ENCODE data around the gene BAIAP2.
A peak's percentile ranks its signal among the peaks of the same experiment; 100 is the strongest.

BAIAP2 gene

DNA sequence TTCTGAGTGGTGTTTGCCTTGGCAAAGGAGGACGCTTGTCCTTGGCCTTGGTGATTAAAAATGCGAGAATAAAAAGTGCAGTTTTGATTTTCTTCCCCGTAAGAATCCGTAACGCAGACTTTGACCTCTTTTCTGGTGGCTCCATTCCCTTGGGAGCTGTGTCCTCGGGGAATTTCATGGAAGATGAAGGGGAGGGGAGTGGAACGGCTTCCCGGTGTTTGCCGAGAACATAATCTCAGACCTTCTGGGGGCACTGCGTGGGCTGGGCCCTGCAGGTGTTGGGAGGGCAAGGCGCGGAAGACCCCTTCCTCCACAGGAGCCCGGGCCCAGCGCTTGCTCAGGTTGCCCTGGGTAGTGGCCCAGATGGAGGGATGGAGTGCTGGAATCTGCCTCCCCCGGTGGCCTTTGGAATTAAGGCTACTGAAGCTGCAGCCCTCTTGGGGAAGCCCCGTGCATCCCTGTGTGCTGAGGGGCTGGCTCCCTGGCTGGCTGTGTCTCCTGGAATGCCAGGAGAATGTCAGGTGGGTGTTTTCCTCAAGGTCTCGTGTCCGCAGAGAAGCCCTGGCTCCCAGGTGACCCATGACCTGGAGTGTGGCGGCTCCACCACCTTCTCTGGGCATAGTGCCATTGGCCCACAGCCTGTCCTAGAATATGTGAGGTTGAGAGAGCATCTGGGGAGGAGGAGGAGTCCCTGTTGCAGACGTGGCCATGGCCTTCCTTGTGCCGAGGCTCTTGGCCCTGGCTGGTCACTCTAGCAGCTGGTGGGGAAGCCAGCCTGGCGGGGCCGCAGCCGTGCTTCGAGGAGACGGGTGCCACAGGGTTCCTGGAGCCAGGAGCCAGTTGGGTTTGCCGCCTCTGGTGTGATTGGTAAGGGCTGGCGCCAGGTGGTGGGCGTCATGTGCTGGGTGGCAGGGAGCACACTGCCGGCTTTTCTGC, 3.1 kb downstream of the BAIAP2 start:
- DNase-seq, result no peak

DNA sequence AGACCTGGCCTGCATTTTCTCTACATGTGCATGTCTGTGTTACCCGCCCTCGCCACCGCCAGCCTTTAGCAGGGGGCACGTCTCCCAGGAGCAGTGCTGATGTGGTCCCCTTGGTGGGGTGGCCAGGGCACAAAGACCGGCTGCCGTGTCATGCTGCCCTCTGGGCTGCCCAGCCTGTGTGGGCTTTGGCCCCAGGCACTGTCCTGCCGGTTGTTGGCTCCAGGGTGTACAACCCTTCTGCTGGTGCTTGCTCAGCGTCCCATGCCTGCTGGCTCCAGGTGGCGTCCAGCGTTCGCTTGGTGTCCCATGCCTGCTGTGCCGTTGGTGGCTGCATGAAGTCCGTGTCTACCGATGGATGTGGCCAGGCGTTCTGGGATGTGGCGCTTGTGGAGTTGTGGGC, 4.1 kb downstream of the BAIAP2 start:
- no peak for DNase-seq

- DNase-seq, result no peak
Measured at GRCh38 chr17:81039854-81040758, 5.2 kb downstream of the BAIAP2 start.

DNA sequence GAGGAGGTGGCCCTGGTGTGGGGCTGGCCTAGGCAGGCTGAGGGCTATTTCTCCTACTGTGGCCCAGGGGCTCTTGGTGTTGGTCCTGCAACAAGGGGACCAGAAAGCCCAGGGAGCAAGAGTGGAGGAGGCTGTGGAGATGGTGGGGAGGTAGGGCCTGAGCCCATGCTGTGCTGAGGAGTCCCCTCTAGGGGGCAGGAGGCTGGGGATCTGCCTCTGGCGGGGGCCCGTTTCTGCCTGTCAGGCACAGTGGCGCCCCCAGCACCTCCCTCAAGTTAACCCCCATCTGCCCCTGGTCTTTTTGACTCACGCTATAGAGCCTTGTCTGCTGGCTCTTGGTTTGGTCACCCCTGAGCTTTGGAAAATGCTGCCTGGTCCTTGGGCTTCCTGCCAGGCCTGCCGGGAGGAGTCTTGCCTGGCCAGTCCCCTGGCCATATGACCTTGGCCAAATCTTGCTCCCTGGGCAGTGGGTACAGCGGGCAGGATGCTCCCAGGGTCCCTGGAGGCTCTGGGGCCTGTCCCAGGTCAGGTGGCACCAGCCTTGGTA, 5.9 kb downstream of the BAIAP2 start:
- DNase-seq, result peak; percentile 39

GRCh38 chr17:81042606-81043005, 7.7 kb downstream of the BAIAP2 start:
- DNase-seq, result no peak

DNA sequence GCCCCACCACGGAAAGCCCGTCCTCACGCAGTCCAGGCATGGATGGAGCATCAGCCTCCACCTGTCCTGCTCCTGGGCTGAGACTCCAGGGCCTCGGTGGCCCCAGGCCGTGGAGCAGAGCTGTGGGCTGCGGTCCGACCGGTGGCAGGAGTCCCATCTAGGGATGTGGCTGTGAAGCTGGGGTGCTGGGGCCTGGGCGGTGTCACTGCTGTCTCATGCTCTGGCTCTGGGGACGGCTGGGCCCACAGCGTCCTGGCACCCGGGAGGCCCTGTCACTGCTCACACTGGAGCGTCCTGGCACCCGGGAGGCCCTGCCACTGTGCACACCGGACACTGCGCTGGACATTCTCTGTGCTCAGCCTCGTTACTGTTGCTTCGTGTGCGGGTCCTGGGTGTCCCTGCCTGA, 8.4 kb downstream of the BAIAP2 start:
- no peak for DNase-seq

DNA sequence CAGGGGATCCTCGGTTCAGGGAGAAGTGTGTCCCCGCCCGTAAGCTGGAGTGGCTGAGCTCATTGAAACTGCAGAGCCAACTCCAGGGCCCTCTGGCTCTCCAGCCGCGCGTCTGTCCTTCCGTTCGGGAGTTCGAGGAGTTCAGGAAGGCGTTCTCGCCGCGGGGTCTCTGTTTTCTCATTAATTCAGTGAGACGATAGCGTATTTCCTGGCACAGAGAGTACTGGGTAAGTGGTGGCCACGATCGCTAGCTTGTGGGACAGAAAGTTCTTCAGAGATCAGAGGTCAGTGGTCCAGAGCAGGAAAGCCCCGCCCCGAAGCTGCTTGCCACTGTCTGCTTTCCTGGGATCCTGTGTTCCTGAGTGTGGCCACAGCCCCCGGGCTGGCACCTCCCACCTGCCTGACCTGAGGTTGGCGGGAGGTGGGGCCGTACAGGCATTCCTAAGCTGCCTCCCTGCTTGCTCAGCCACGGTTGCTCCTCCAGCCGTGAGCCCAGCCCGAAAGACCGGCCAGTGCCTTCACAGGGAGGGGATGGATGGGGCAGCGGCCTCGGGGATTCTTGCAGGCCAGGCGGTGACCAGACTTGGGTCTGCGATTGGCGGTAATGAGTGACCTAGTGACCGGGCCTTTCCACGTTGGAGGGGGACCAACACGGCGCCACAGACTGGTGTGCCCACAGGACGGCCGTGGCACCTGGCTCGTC, 8.9 kb downstream of the BAIAP2 start:
- no peak for DNase-seq

GRCh38 chr17:81044428-81044763, 9.4 kb downstream of the BAIAP2 start:
- no peak for DNase-seq

GRCh38 chr17:81044764-81045589, 10.0 kb downstream of the BAIAP2 start:
- DNase-seq, result no peak

DNA sequence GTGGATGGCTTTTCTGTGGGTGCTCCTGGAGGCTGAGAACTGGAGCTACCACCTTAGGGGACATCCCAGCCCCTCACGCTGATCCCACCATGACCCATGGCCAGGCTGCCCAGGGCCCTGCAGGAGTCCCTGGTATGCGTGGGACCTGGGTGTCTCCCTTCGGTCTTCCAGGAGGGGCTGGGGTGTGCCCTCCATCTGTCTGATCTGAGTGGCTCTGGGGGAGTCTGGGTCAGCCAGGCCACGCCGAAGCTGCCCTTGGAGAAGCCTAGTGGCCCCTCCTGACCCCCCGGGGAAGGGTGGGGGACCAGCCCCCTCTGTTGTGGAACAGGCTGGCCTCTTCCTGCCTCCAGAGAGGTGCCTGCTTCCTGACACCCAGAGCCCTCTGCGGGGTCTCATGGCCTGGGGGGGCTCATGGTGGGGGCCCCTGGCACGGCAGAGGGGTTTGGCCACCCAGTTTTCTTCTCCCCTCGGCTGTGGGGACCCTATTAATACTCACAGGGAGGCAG, 10.7 kb downstream of the BAIAP2 start:
- no peak for DNase-seq

GRCh38 chr17:81046132-81046769, 11.3 kb downstream of the BAIAP2 start:
- no peak for DNase-seq

DNA sequence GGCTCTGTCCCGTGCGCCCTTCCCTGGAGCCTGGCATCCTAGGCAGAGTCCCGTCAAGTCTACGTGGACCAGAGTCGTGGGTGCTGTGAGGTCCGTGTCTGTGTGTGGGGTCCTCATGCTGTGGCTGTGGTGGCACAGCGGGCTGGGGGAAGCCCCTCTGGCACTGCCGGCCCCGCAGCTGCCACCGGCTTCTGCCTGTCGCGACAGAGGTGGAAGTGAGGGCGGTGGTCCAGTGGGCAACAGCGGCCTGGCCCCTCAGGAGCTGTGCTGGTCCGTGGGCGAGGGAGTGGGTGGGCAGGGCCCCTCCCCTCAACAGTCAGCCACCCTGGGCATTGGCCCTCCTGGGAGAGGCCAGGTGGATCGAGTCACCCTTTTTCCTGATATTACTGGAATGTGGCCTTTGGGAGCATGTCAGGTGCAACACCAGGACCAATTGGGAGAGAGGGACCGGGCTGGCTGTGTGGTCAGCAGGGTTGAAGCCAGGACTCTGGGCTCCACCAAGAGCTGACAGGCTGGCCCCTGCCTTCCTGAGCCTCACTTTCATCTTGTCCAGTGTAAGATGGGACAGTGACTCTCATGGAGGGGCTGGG, 11.9 kb downstream of the BAIAP2 start:
- no peak for DNase-seq

DNA sequence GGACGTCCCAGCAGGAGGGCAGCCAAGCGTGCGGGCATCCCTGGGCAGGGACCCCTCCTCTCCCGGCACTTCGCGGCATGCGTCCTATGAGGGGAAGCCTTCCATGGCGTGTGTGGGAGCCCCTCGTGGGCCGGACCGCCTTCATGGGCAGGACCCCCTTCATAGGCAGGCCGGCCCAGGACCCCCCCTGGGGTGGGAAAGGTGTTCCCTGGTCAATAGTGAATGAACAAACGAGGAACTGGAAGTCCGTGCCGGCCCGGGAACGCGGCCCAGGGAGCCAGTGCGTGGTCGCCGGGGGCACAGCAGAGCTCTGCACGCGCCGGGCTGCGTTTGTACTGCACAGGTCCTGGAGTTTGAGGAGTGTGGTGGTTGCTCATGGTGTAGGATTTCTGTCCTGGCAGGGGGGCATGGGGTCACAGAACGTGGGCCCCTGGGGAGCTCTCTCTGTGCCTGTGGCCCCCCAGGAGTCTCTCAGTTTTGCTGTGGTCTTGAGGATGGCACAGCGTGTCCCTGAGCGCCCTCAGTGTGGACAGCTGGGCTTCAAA, 13.9 kb downstream of the BAIAP2 start:
- no peak for DNase-seq

DNA sequence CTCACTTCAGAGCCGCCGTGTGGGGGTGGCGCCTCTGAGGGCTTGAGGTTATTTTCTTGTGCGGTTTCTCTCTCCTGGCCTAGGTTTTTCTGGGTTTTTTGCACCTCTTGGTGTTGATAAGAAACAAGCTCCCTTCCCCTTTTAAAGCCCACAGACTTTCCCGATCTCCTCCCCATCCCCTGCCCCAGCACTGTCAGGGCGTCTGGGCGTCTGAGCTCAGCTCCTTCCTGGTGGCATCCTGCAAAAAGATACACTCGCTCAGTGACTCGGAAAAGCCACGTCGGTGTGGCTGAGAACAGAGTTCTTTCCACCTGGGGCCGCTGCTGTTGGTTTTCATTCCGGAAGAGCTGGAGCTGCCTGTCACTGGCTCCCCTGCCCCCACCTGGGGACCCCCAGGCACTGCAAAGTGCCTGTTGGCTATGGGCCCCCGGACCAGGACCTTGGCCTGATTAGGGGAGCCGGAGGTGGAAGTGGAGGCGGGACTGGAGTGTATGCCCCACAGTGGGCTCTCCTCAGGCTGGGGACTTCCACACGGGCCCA, 14.5 kb downstream of the BAIAP2 start:
- no peak for DNase-seq

DNA sequence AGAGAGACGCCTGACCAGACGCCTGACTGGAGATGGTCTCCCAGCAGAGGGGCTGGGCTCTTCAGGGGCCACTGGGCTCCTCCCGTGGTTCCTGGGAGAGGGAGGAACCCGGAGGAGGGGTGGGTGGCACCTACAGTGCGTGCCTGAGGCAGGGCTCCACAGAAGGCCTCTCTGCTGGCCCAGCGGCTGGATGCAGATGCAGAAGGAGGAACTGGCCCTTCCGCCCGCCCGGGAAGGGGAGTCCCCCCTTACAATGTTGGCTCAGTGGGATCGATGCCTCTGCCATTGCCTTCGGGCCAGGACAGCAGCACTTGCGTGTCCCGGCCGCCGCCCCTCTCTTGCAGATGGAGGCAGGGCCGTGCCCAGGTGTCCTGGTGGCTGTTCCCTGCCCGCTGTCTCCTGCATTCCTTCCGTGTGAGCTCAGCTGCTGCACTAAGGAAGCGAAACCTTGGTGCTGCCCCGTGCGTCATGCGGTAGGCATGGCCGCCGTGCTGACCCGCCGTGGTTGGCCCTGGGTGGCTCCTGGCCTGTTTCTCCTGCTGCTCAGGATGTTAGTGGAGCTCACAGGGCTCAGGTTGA, 15.1 kb downstream of the BAIAP2 start:
- no peak for DNase-seq

- no peak for DNase-seq
Measured at GRCh38 chr17:81050645-81051625, 16.0 kb downstream of the BAIAP2 start.

- DNase-seq, result no peak
Measured at GRCh38 chr17:81052199-81052997, 17.4 kb downstream of the BAIAP2 start.
